Adrenal gland (tissue), 5 donors: Measurements from ENCODE around the gene METTL1.

Experiments used
- CTCF ChIP-seq, 6 experiments: fragments of 450-650 bp in 4 of 6; fragments of 200-600 bp in 2 of 6; sonication (generic) in 1 of 6; IDR thresholded peaks; 1 replicate in 5 of 6; 2 replicates in 1 of 6; pipeline versions ENCODE4 v1.5.1 to v1.8.0; 2016 to 2021; ENCODE audit warnings: antibody characterized with exemption in 6 of 6, mild to moderate bottlenecking in 2 of 6, moderate library complexity in 1 of 6
- POLR2A ChIP-seq, 2 donors: fragments of 450-650 bp; IDR thresholded peaks; one replicate each; pipeline ENCODE4 v1.6.1; 2017; ENCODE audit warnings: antibody characterized with exemption in 2 of 2, mild to moderate bottlenecking in 2 of 2, moderate library complexity in 1 of 2
- donor health status: DM: no; HTN: no; CAD: no.

- TF ChIP-seq POLR2A (IDR thresholded peaks at IDR 0.05) (no peak), CTCF (IDR thresholded peaks at IDR 0.05) (no peak)
These were observed 2.3 kb downstream of the METTL1 start for GRCh38 chr12:57769594-57769993.
